Measurements from ENCODE around the gene YDJC.
A peak's percentile ranks its signal among the peaks of the same experiment; 100 is the strongest.

Gene YDJC

DNA sequence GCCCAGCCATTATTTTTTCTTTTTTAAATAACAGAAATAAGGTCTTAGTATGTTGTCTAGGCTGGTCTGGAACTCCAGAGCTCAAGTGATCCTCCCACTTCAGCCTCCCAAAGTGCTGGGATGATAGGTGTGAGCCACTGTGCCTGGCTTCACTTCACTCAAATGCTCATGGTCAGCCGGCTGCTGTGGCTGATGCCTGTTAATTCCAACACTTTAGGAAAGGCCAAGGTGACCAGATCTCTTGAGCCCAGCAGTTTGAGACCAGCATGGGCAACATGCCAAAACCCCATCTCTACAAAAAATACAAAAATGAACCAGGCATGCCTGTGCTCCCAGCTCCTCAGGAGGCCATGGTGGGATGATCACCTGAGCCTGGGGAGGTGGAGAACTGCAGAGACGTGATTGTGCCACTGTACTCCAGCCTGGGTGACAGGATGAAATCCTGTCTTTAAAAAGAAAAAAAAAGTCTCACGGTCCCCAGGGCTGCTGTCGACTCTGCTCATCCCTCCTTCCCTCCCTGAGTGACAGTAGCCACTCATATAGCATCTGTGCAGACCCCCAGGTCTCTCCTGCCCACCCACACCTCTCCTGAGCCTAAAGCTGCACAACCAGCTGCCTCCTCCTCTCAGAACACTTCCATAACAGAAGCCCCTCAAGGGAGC is 3.6 kb downstream of the YDJC start:
- no peak for DNase-seq (ENCODE audit: extremely low spot score)
- POLR2A ChIA-PET = interaction anchor here (1.1 to 1.3 kb wide), 2 partner anchors 12 to 16 kb away, joined by 3 to 16 read pairs; partner anchors contain the start of gene SDF2L1
- CTCF ChIA-PET = interaction anchor here (0.6 to 3.0 kb wide), 4 partner anchors 15 to 59 kb away, joined by 3 to 15 read pairs (median 6); partner anchors contain the start of gene SDF2L1
- no peak for TF ChIP-seq FOXA1 (IDR thresholded peaks at IDR 0.05)
- TF ChIP-seq, protein P1, sequence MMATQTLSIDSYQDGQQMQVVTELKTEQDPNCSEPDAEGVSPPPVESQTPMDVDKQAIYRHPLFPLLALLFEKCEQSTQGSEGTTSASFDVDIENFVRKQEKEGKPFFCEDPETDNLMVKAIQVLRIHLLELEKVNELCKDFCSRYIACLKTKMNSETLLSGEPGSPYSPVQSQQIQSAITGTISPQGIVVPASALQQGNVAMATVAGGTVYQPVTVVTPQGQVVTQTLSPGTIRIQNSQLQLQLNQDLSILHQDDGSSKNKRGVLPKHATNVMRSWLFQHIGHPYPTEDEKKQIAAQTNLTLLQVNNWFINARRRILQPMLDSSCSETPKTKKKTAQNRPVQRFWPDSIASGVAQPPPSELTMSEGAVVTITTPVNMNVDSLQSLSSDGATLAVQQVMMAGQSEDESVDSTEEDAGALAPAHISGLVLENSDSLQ (IDR thresholded peaks at IDR 0.05) = no peak
- TF ChIP-seq NFRKB (IDR thresholded peaks at IDR 0.05) = no peak
- TF ChIP-seq TARDBP (IDR thresholded peaks at IDR 0.05) = no peak
- TF ChIP-seq BHLHE40 (IDR thresholded peaks at IDR 0.05; ENCODE audit: borderline replicate concordance) = no peak
- no peak for TF ChIP-seq FOXK2 (IDR thresholded peaks at IDR 0.05)
- TF ChIP-seq LEF1 (IDR thresholded peaks at IDR 0.05; ENCODE audit: borderline replicate concordance) = no peak
- TF ChIP-seq ZNF384 (IDR thresholded peaks at IDR 0.05) = no peak
- TF ChIP-seq L3MBTL2 (conservative IDR thresholded peaks at IDR 0.05) = no peak
- TF ChIP-seq ELF4 (IDR thresholded peaks at IDR 0.05) = no peak
- TF ChIP-seq CTBP1 (IDR thresholded peaks at IDR 0.05; ENCODE audit: borderline replicate concordance) = no peak
- no peak for TF ChIP-seq SP1 (IDR thresholded peaks at IDR 0.05)
- TF ChIP-seq ARNT (IDR thresholded peaks at IDR 0.05) = no peak
- no peak for TF ChIP-seq FOXM1 (IDR thresholded peaks at IDR 0.05; ENCODE audit: borderline replicate concordance)
- no peak for TF ChIP-seq HDGF (IDR thresholded peaks at IDR 0.05; ENCODE audit: borderline replicate concordance)
- TF ChIP-seq SUZ12 (IDR thresholded peaks at IDR 0.05) = no peak

DNA sequence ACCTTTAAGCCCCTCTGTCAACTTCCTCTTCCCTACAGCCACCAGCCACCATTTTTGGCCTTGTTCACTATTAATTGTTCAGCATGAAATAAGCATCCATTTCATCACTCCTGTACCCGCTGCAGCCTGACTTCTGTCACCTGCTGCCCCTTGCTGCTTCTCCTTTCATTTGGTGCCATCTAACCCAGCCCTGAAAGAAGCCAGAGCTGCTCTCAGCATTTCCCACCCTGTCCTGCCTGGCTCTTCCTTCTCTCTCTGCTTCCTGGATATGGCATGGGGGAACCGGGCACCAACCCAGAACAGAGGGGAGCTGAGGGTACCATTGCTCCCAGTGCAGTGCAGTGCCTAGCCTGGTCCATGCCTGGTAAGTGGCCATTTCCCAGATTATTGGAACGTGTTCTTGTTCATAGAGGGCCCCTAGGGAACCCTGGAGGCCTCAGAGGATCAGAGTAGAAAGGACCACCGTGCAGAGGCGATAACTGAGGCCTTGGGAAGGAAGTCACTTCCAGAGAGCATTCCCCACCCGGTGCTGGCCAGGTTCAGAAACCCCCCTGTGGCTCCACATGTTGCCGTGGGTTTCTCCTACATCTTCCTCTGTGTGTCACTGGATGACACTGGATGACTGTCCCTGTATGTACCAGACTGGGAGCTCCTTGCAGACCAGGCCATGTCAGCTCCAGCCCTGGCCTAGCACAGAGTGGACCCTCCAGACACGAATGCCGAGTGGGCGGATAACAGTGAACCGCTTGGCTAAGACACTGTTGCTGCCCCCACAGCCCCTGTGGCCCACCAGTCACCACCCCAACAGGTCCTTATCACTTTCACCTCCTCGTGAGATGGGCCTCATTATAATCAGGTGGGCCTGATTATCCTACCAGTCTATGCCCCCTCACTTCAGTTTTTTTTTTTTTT is 4.7 kb downstream of the YDJC start:
- ChIA-PET CTCF (interaction anchor here (0.6 to 3.0 kb wide), 9 partner anchors 12 to 23 kb away, joined by 3 to 15 read pairs (median 4); no protein-coding TSS in a partner anchor), POLR2A (interaction anchor here (1.0 to 1.2 kb wide), 3 partner anchors 16 to 57 kb away, joined by 3 to 5 read pairs (median 3); partner anchors contain the start of gene SDF2L1)
- TF ChIP-seq SUZ12 (IDR thresholded peaks at IDR 0.05) = no peak
- TF ChIP-seq NFRKB (IDR thresholded peaks at IDR 0.05) = no peak
- TF ChIP-seq TARDBP (IDR thresholded peaks at IDR 0.05) = no peak
- TF ChIP-seq ELF4 (IDR thresholded peaks at IDR 0.05) = no peak
- TF ChIP-seq FOXA1 (IDR thresholded peaks at IDR 0.05) = no peak
- TF ChIP-seq, protein P1 (IDR thresholded peaks at IDR 0.05) = no peak
- no peak for TF ChIP-seq SP1 (IDR thresholded peaks at IDR 0.05)
- TF ChIP-seq ZNF384 (IDR thresholded peaks at IDR 0.05) = no peak; the same call in 1 of the 2 replicates
- DNase-seq (ENCODE audit: extremely low spot score) = no peak

DNA sequence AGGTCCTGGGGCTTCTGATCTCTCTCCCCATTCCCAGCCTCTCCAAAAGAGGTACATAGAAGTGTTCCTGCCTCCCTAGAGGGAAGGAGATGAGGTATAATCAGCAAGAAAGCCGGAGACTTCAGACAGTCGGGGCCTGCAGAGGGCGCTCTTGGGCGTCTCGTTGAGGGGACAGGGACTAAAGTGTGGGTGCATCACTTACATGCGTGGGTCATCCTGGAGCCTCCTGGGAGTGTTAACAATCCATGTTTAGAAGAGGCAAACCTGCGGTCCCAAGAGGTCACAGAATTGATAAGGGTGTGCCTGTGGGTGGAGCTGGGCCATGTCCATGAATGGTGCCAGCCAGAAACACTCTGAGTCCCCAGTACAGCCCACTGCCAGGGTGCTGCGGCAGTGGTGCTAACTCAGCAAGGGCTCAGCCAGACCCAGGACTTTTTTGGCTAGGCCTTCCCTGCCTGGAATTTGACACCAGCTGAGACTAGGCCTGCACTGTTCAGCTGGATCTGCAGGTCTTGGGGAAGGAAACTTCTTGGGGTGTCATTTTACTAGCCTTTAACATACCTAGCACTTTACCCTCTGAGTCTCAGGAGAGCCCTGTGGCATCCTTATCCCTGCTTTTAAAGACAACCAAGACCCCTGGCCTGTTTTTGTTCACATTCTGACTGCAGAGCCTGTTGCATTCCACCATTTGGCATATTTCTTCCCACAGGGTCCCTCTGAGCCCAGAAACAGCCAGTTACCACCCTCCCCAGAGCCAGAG is 5.5 kb downstream of the YDJC start:
- CTCF ChIA-PET = interaction anchor here (0.6 to 3.0 kb wide), 7 partner anchors 12 to 22 kb away, joined by 3 to 15 read pairs (median 4); no protein-coding TSS in a partner anchor
- TF ChIP-seq L3MBTL2 (conservative IDR thresholded peaks at IDR 0.05) (no peak), HDGF (IDR thresholded peaks at IDR 0.05; ENCODE audit: borderline replicate concordance) (0 out of 2 replicates have a peak, but pooled peaks have one; percentile 44)
- POLR2A ChIA-PET = interaction anchor here (1.0 to 1.2 kb wide), 2 partner anchors 20 to 56 kb away, joined by 3 read pairs; no protein-coding TSS in a partner anchor
- peak; percentile 62 for DNase-seq (ENCODE audit: extremely low spot score)

GRCh38 chr22:21623648-21623970 is 6.2 kb downstream of the YDJC start:
- POLR2A ChIA-PET = interaction anchor here (1.2 kb wide), 1 partner anchor 56 kb away, joined by 3 read pairs; no protein-coding TSS in a partner anchor
- no peak for TF ChIP-seq HDGF (IDR thresholded peaks at IDR 0.05; ENCODE audit: borderline replicate concordance)
- DNase-seq (ENCODE audit: extremely low spot score) = no peak
- CTCF ChIA-PET = interaction anchor here (1.0 to 2.1 kb wide), 2 partner anchors 18 to 20 kb away, joined by 3 to 11 read pairs; no protein-coding TSS in a partner anchor

DNA sequence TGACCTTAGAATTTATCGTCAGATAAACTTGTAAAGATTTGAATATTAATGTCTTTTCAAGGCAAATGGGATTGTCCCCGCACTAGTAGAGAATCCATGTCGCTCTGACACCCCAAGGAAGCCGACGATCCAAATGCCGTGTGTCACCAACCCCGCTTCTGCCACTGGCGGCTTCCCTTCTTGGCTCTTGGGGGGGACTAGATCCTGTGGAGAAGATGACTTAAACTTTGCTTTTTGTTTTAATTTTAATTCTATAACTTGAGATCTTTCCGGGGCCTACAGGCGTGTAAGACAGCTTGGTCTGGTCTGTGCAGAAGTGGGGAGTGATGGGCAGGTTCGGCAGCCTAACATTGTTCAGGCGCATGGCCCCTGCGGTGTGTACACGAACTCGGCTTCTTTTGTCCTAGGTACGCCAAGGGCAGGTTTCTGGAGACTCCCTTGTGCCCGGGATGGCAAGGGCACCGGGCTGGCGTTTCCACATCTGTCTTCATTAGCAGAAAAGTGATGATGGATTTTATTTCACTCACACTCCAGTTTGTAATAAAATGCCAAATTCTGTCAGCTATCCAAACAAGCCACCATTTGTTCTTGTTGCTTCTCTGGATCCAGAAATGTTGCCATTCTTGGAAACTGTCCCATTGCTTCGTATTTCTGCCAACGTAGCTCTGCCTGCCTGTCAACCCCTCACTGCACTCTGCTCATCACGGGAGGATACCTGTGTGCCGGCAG is 6.7 kb downstream of the YDJC start:
- POLR2A ChIA-PET = no interaction called here
- DNase-seq (ENCODE audit: extremely low spot score) = no peak
- TF ChIP-seq FOXA1 (IDR thresholded peaks at IDR 0.05) (no peak), CTBP1 (IDR thresholded peaks at IDR 0.05; ENCODE audit: borderline replicate concordance) (no peak), LEF1 (IDR thresholded peaks at IDR 0.05; ENCODE audit: borderline replicate concordance) (no peak), ARNT (IDR thresholded peaks at IDR 0.05) (no peak), L3MBTL2 (conservative IDR thresholded peaks at IDR 0.05) (no peak), FOXM1 (IDR thresholded peaks at IDR 0.05; ENCODE audit: borderline replicate concordance) (no peak), FOXK2 (IDR thresholded peaks at IDR 0.05) (no peak), ZNF384 (IDR thresholded peaks at IDR 0.05) (no peak), BHLHE40 (IDR thresholded peaks at IDR 0.05; ENCODE audit: borderline replicate concordance) (no peak), ELF4 (IDR thresholded peaks at IDR 0.05) (no peak), HDGF (IDR thresholded peaks at IDR 0.05; ENCODE audit: borderline replicate concordance) (no peak), NFRKB (IDR thresholded peaks at IDR 0.05) (no peak), SUZ12 (IDR thresholded peaks at IDR 0.05) (no peak), TARDBP (IDR thresholded peaks at IDR 0.05) (no peak), SP1 (IDR thresholded peaks at IDR 0.05) (no peak)
- TF ChIP-seq, protein P1 (IDR thresholded peaks at IDR 0.05) = no peak
- CTCF ChIA-PET = interaction anchor here (0.7 to 1.0 kb wide), 2 partner anchors 18 to 20 kb away, joined by 3 read pairs; no protein-coding TSS in a partner anchor

All from HEK293T (cell line).